ENCODE data around the gene EIF3A.

DNA sequence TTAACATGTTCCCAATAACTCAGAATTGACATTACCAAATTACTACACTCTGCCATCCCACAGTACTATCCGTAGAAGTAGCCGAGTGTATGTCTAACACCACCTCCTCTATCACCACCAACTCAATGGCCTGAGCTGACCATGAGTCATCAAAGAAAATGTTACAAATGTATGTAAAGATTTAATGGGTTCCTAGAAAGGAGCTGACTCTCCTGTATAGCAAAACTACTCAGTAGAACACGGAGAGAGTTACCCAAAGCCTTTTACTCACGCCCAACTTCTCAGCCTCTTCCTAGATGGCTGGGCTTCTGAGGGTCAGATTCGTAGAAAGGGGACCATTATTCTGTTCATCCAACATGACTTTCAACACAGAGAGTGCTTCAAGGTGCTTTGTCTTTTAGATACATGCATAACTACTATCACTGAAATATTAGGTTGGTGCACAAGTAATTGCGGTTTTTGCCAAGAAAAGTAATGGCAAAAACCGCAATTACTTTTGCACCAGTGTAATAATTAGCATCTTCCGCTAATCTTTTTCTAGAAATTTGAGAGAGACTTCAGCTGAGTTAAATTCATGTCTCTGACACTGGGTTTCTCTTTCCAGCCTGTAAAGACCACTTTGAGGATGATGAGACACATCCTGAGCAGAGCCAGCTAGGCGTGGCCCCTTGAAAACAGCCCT, 75.1 kb downstream of the EIF3A start:
- TF ChIP-seq, protein P1, sequence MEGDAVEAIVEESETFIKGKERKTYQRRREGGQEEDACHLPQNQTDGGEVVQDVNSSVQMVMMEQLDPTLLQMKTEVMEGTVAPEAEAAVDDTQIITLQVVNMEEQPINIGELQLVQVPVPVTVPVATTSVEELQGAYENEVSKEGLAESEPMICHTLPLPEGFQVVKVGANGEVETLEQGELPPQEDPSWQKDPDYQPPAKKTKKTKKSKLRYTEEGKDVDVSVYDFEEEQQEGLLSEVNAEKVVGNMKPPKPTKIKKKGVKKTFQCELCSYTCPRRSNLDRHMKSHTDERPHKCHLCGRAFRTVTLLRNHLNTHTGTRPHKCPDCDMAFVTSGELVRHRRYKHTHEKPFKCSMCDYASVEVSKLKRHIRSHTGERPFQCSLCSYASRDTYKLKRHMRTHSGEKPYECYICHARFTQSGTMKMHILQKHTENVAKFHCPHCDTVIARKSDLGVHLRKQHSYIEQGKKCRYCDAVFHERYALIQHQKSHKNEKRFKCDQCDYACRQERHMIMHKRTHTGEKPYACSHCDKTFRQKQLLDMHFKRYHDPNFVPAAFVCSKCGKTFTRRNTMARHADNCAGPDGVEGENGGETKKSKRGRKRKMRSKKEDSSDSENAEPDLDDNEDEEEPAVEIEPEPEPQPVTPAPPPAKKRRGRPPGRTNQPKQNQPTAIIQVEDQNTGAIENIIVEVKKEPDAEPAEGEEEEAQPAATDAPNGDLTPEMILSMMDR (IDR thresholded peaks at IDR 0.05 in 4 of 5, conservative IDR thresholded peaks at IDR 0.05 in 1 of 5): no peak
- TF ChIP-seq POLR2A (IDR thresholded peaks at IDR 0.05): no peak

Measured in gastrocnemius medialis (tissue), 4 donors.